ENCODE results near the gene OR4D2. TPM values are rescaled to one million over a fixed set of nuclear protein-coding genes. Genes with fewer than 3 reads are reported as not detected.
A peak's percentile ranks its signal among the peaks of the same experiment; 100 is the strongest.

OR4D2 gene
- total RNA-seq, 5 donors from 2014 or later (not counting 1 experiment from before 2014, with no cell fraction given) = not detected

DNA sequence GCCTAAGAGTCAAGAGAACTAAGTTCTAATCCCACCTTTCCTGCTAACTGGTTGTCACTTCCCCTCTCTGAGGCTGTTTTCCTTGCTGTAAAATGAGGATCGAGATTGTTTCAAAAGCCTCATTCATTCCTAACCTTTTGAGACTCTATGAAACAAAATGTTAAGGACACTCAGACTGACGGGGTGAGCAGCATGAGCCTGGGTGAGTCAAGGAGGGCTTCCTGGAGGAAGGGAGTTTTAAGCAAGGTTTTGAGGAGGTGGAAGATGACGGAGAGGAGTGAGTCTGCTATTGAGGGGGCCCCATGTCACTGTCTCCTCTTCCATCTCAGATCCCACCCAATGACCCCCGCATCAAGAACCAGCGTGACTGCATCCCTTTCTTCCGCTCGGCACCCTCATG lies 29.8 kb downstream of the OR4D2 start:
- H3K36me3 ChIP-seq (ENCODE audit: control insufficient read depth in 2 of 2, extremely low read depth in 1 of 2, insufficient read depth in 1 of 2, low read length in 1 of 2) = no peaks in the 10 kb centered on the region
- Mint-ChIP-seq H3K4me1 (peaks cover 0 to 3% (median 2%) of the 10 kb centered on the region in 3 donors), H3K36me3 (no peaks in the 10 kb centered on the region), H3K9me3 (no peaks in the 10 kb centered on the region), H3K4me3 (no peak overlapping the region), H3K27me3 (peaks cover 17 to 39% of the 10 kb centered on the region in 2 donors), H3K27ac (no peak overlapping the region)
- no CpG with 5 or more reads among the region's 7 CpGs for WGBS (ENCODE audit: insufficient coverage)
- no peak overlapping the region for H3K27ac ChIP-seq (ENCODE audit: low read length)
- H3K27me3 ChIP-seq (replicated peaks in 1 of 2; ENCODE audit: control insufficient read depth in 2 of 2, extremely low read depth in 1 of 2, insufficient read depth in 2 of 2, low read length in 1 of 2) = peaks cover 0 to 45% of the 10 kb centered on the region in 2 experiments
- DNase-seq (no peak), ATAC-seq (replicated peaks in 1 of 4) (no peak)
- no peaks in the 10 kb centered on the region for H3K4me1 ChIP-seq (ENCODE audit: control insufficient read depth in 1 of 2, extremely low read depth in 1 of 2, insufficient read depth in 2 of 2, low read length in 2 of 2)
- no peak overlapping the region for H3K4me3 ChIP-seq (ENCODE audit: control insufficient read depth in 1 of 2, extremely low read depth in 1 of 2, low read length in 1 of 2)
- CTCF ChIA-PET = no interaction called here
- POLR2A ChIA-PET = no interaction called here
- no peaks in the 10 kb centered on the region for H3K9me3 ChIP-seq

DNA sequence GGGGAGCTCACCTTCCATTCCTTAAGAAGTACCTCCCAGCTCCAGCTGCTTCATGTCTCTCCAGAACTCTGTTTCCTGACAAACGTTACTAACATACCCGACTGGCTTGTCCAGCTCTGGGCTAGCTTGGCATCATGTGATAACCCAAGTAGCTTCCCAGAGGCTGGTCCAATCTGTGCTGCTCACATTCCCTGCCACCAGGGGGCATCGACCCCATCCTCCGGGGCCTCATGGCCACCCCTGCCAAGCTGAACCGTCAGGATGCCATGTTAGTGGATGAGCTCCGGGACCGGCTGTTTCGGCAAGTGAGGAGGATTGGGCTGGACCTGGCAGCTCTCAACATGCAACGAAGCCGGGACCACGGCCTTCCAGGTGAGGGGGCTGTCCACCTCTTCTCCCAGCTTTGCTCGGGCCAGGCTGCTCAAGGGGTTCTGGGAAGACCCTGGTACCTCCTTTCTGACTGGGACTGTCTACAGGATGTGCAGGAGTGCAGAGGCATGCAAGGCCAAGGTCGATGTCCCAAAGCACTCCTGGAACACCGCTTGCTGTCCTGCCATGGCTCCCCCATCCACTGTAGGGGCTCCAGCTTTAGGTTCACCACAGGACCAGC lies 33.3 kb downstream of the OR4D2 start:
- peak in 34 of 35 experiments; percentile 16 to 66 (median 42) for DNase-seq
- no peaks in the 10 kb centered on the region for H3K9me3 Mint-ChIP-seq

DNA sequence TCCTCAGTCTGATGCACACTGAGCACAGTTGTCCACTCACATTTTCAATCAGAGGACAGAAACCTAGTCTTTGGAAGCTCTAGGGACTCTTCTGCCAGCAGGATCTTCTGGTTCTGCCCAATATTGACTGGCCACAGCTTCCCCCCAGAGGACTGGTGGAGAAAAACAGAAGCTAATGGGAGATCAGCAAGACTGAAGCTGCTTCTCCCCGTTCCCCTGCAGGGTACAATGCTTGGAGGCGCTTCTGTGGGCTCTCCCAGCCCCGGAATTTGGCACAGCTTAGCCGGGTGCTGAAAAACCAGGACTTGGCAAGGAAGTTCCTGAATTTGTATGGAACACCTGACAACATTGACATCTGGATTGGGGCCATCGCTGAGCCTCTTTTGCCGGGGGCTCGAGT lies 36.1 kb downstream of the OR4D2 start:
- 93% methylated on average over 7 of the region's 7 CpGs for WGBS (ENCODE audit: insufficient coverage)
- Histone ChIP-seq H3K27ac (ENCODE audit: low read length) (no peak overlapping the region), H3K27me3 (replicated peaks in 1 of 2; ENCODE audit: control insufficient read depth in 2 of 2, extremely low read depth in 1 of 2, insufficient read depth in 2 of 2, low read length in 1 of 2) (peaks cover 0 to 22% of the 10 kb centered on the region in 2 experiments), H3K4me1 (ENCODE audit: control insufficient read depth in 1 of 2, extremely low read depth in 1 of 2, insufficient read depth in 2 of 2, low read length in 2 of 2) (no peaks in the 10 kb centered on the region), H3K36me3 (ENCODE audit: control insufficient read depth in 2 of 2, extremely low read depth in 1 of 2, insufficient read depth in 1 of 2, low read length in 1 of 2) (peaks cover 3 to 14% of the 10 kb centered on the region in 2 donors), H3K9me3 (no peaks in the 10 kb centered on the region), H3K4me3 (ENCODE audit: control insufficient read depth in 1 of 2, extremely low read depth in 1 of 2, low read length in 1 of 2) (no peak overlapping the region)
- Mint-ChIP-seq H3K36me3 (peaks cover 16% of the 10 kb centered on the region), H3K27me3 (peaks cover 4 to 21% of the 10 kb centered on the region in 2 donors), H3K4me1 (peaks cover 0 to 3% (median 2%) of the 10 kb centered on the region in 3 donors), H3K27ac (no peak overlapping the region), H3K4me3 (no peak overlapping the region), H3K9me3 (no peaks in the 10 kb centered on the region)
- no peak for ATAC-seq (replicated peaks in 1 of 4)
- ChIA-PET CTCF (interaction anchor here in 1 of 2 donors (1.5 kb wide), 1 partner anchor 81 kb away, joined by 3 read pairs; no protein-coding TSS in a partner anchor), POLR2A (no interaction called here)
- no peak for DNase-seq

More for the DNA sequence above, 33.3 kb downstream of the OR4D2 start:
- Histone ChIP-seq H3K4me1 (ENCODE audit: control insufficient read depth in 1 of 2, extremely low read depth in 1 of 2, insufficient read depth in 2 of 2, low read length in 2 of 2) (no peaks in the 10 kb centered on the region), H3K27me3 (replicated peaks in 1 of 2; ENCODE audit: control insufficient read depth in 2 of 2, extremely low read depth in 1 of 2, insufficient read depth in 2 of 2, low read length in 1 of 2) (peaks cover 0 to 35% of the 10 kb centered on the region in 2 experiments), H3K36me3 (ENCODE audit: control insufficient read depth in 2 of 2, extremely low read depth in 1 of 2, insufficient read depth in 1 of 2, low read length in 1 of 2) (no peaks in the 10 kb centered on the region), H3K27ac (ENCODE audit: low read length) (no peak overlapping the region), H3K4me3 (ENCODE audit: control insufficient read depth in 1 of 2, extremely low read depth in 1 of 2, low read length in 1 of 2) (no peak overlapping the region), H3K9me3 (no peaks in the 10 kb centered on the region)
- no peak overlapping the region for H3K27ac Mint-ChIP-seq
- ATAC-seq (replicated peaks in 1 of 4) = peak; percentile 60 to 82 (median 75)
- peaks cover 0 to 3% (median 2%) of the 10 kb centered on the region in 3 donors for H3K4me1 Mint-ChIP-seq
- 46% methylated on average over 12 of the region's 14 CpGs for WGBS (ENCODE audit: insufficient coverage)
- H3K4me3 Mint-ChIP-seq = no peak overlapping the region
- POLR2A ChIA-PET = interaction anchor here (0.6 to 0.7 kb wide), 3 partner anchors 56 to 201 kb away, joined by 3 to 5 read pairs (median 3); no protein-coding TSS in a partner anchor
- CTCF ChIA-PET = interaction anchor here in 1 of 2 donors (1.2 to 1.4 kb wide), 4 partner anchors 10 to 956 kb away, joined by 3 to 4 read pairs (median 4); no protein-coding TSS in a partner anchor
- peaks cover 17 to 37% of the 10 kb centered on the region in 2 donors for H3K27me3 Mint-ChIP-seq
- peaks cover 2% of the 10 kb centered on the region for H3K36me3 Mint-ChIP-seq

DNA sequence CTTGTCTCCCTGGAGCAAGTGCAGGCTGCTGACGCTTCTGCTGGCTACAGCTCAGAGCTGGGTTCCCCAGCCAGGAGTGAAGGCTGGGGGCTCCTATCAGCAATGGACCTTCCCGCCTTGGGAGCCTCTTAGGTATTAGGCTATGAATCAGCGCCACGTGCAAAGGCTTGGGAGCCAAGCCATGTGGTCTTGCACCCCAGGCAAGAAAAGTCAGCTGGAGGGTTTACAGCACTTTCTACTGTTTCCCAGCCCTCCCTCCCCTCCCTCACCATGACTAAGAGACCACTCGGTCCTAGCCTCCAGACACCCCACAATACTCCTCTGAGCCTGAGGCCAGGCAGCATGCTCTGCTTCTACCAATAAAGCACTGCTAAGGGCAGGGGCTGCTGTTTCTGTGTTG lies 38.0 kb downstream of the OR4D2 start:
- Mint-ChIP-seq H3K36me3 (peaks cover 29% of the 10 kb centered on the region), H3K27ac (no peak overlapping the region), H3K9me3 (no peaks in the 10 kb centered on the region), H3K27me3 (peaks cover 0 to 6% of the 10 kb centered on the region in 2 donors), H3K4me1 (peaks cover 0 to 3% (median 2%) of the 10 kb centered on the region in 3 donors), H3K4me3 (no peak overlapping the region)
- POLR2A ChIA-PET = no interaction called here
- H3K27ac ChIP-seq (ENCODE audit: low read length) = no peak overlapping the region
- no peaks in the 10 kb centered on the region for H3K9me3 ChIP-seq
- H3K4me3 ChIP-seq (ENCODE audit: control insufficient read depth in 1 of 2, extremely low read depth in 1 of 2, low read length in 1 of 2) = no peak overlapping the region
- H3K4me1 ChIP-seq (ENCODE audit: control insufficient read depth in 1 of 2, extremely low read depth in 1 of 2, insufficient read depth in 2 of 2, low read length in 2 of 2) = no peaks in the 10 kb centered on the region
- H3K36me3 ChIP-seq (ENCODE audit: control insufficient read depth in 2 of 2, extremely low read depth in 1 of 2, insufficient read depth in 1 of 2, low read length in 1 of 2) = peaks cover 3 to 23% of the 10 kb centered on the region in 2 donors
- CTCF ChIA-PET = no interaction called here
- DNase-seq (no peak), ATAC-seq (replicated peaks in 1 of 4) (no peak)
- 94% methylated on average over 2 of the region's 5 CpGs for WGBS (ENCODE audit: insufficient coverage)
- peaks cover 0 to 5% of the 10 kb centered on the region in 2 experiments for H3K27me3 ChIP-seq (replicated peaks in 1 of 2; ENCODE audit: control insufficient read depth in 2 of 2, extremely low read depth in 1 of 2, insufficient read depth in 2 of 2, low read length in 1 of 2)

DNA sequence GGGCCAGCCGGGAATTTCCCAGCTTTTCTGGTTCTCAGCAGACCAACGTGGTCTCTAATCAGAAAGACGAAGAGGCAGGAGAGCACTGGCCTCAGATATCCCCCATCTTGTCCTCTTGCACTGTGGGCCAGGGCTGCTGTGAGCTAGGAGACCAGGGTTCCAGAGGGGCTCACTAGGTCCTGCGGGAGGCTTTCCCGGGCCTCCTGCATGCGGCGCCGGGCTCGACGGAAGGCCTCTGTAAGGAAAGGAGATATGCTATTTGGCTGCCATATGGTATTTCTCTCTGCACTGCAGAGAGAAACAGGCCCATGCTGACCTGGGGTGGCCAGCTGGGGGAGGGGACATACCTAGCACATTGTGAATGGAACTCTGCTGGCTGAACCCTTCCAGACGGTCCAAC lies 39.2 kb downstream of the OR4D2 start:
- no peaks in the 10 kb centered on the region for H3K4me1 ChIP-seq (ENCODE audit: control insufficient read depth in 1 of 2, extremely low read depth in 1 of 2, insufficient read depth in 2 of 2, low read length in 2 of 2)
- Mint-ChIP-seq H3K36me3 (peaks cover 40% of the 10 kb centered on the region), H3K27me3 (no peaks in the 10 kb centered on the region), H3K4me1 (no peaks in the 10 kb centered on the region), H3K9me3 (no peaks in the 10 kb centered on the region), H3K4me3 (no peak overlapping the region), H3K27ac (no peak overlapping the region)
- no peak overlapping the region for H3K4me3 ChIP-seq (ENCODE audit: control insufficient read depth in 1 of 2, extremely low read depth in 1 of 2, low read length in 1 of 2)
- WGBS (ENCODE audit: insufficient coverage) = 85% methylated on average over 9 of the region's 11 CpGs
- peaks cover 3 to 34% of the 10 kb centered on the region in 2 donors for H3K36me3 ChIP-seq (ENCODE audit: control insufficient read depth in 2 of 2, extremely low read depth in 1 of 2, insufficient read depth in 1 of 2, low read length in 1 of 2)
- H3K27me3 ChIP-seq (replicated peaks in 1 of 2; ENCODE audit: control insufficient read depth in 2 of 2, extremely low read depth in 1 of 2, insufficient read depth in 2 of 2, low read length in 1 of 2) = no peaks in the 10 kb centered on the region
- ChIA-PET CTCF (no interaction called here), POLR2A (no interaction called here)
- ATAC-seq (replicated peaks in 1 of 4) = no peak
- H3K27ac ChIP-seq (ENCODE audit: low read length) = no peak overlapping the region
- no peaks in the 10 kb centered on the region for H3K9me3 ChIP-seq
- no peak for DNase-seq

DNA sequence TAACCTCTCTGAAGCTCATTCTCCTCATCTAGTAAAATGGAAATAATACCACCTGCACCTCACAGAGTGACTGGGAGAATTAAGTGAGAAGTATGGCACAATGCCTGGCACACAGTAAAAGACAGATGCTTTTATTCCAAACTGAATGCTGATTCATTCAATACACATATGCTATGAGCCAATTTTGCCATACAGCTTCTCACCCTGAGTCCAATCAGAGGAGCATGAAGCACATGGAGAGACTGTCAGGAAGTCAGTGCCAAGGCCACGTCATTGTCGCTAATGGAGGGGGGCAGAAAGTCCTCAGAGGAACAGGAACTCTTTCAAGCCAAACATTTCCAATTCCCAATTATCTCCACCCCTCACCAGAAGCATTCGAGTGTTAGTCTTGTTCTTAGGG lies 40.7 kb downstream of the OR4D2 start:
- ChIA-PET CTCF (no interaction called here), POLR2A (no interaction called here)
- Mint-ChIP-seq H3K4me1 (no peaks in the 10 kb centered on the region), H3K9me3 (no peaks in the 10 kb centered on the region), H3K27ac (no peak overlapping the region), H3K27me3 (no peaks in the 10 kb centered on the region), H3K36me3 (peaks cover 50% of the 10 kb centered on the region), H3K4me3 (no peak overlapping the region)
- Histone ChIP-seq H3K27me3 (replicated peaks in 1 of 2; ENCODE audit: control insufficient read depth in 2 of 2, extremely low read depth in 1 of 2, insufficient read depth in 2 of 2, low read length in 1 of 2) (no peaks in the 10 kb centered on the region), H3K9me3 (no peaks in the 10 kb centered on the region), H3K4me3 (ENCODE audit: control insufficient read depth in 1 of 2, extremely low read depth in 1 of 2, low read length in 1 of 2) (no peak overlapping the region), H3K27ac (ENCODE audit: low read length) (no peak overlapping the region), H3K36me3 (ENCODE audit: control insufficient read depth in 2 of 2, extremely low read depth in 1 of 2, insufficient read depth in 1 of 2, low read length in 1 of 2) (peaks cover 3 to 46% of the 10 kb centered on the region in 2 donors), H3K4me1 (ENCODE audit: control insufficient read depth in 1 of 2, extremely low read depth in 1 of 2, insufficient read depth in 2 of 2, low read length in 2 of 2) (no peaks in the 10 kb centered on the region)
- no CpG with 5 or more reads among the region's 3 CpGs for WGBS (ENCODE audit: insufficient coverage)
- no peak for ATAC-seq (replicated peaks in 1 of 4)
- no peak for DNase-seq

Data from T-cell (primary cell).